HepG2 (cell line): Measurements from ENCODE around the gene BLOC1S4. TPM values are rescaled to one million over a fixed set of nuclear protein-coding genes. Genes with fewer than 3 reads are reported as not detected.

Experiments used
- EHMT2 ChIP-seq: fragments of 200-600 bp; sonication (generic); IDR thresholded peaks from 2 replicates; pipeline ENCODE4 v1.7.0; 2017; ENCODE audit warnings: antibody characterized with exemption, low read depth, low read length, borderline replicate concordance
- FOXP1 ChIP-seq, 2 experiments: fragments of 450-650 bp in 1 of 2; IDR thresholded peaks; 2 replicates each; pipeline ENCODE4 v1.6.1; 2017 to 2018; ENCODE audit warnings: antibody characterized with exemption in 1 of 2
- GPN1 ChIP-seq: sonication (generic); formaldehyde crosslinking; IDR thresholded peaks from 2 replicates; pipeline ENCODE4 v1.5.1; 2020; ENCODE audit warnings: missing genetic modification reagents, borderline replicate concordance
- JDP2 ChIP-seq: sonication (generic); formaldehyde crosslinking; IDR thresholded peaks from 2 replicates; pipeline ENCODE4 v1.8.1; 2022; ENCODE audit warnings: missing genetic modification reagents, borderline replicate concordance
- MED13 ChIP-seq: sonication (generic); formaldehyde crosslinking; IDR thresholded peaks from 2 replicates; pipeline ENCODE4 v1.5.0; 2020; ENCODE audit warnings: missing genetic modification reagents
- MIER3 ChIP-seq: IDR thresholded peaks from 2 replicates; pipeline ENCODE4 v1.6.1; 2016; ENCODE audit warnings: missing compliant biosample characterization, borderline replicate concordance
- REXO4 ChIP-seq: sonication (generic); formaldehyde crosslinking; IDR thresholded peaks from 2 replicates; pipeline ENCODE4 v1.8.0; 2022; ENCODE audit warnings: missing genetic modification reagents, mild to moderate bottlenecking, borderline replicate concordance
- SATB2 ChIP-seq: sonication (generic); formaldehyde crosslinking; IDR thresholded peaks from 2 replicates; pipeline ENCODE4 v1.5.0; 2020; ENCODE audit warnings: missing genetic modification reagents
- SPEN ChIP-seq: sonication (generic); formaldehyde crosslinking; IDR thresholded peaks from 2 replicates; pipeline ENCODE4 v1.5.1; 2020; ENCODE audit warnings: low read depth, mild to moderate bottlenecking, missing genetic modification reagents
- TBP ChIP-seq: sonication (generic); formaldehyde crosslinking; IDR thresholded peaks from 2 replicates; pipeline ENCODE4 v1.5.0; 2020; ENCODE audit warnings: missing genetic modification reagents
- THAP11 ChIP-seq: IDR thresholded peaks from 2 replicates; pipeline ENCODE4 v1.6.1; 2016; ENCODE audit warnings: missing biosample characterization, missing genetic modification reagents
- ZFP62 ChIP-seq: sonication (generic); formaldehyde crosslinking; IDR thresholded peaks from 2 replicates; pipeline ENCODE4 v1.4.0; 2020; ENCODE audit warnings: missing genetic modification reagents
- ZFX ChIP-seq: sonication (generic); formaldehyde crosslinking; IDR thresholded peaks from 2 replicates; pipeline ENCODE4 v1.4.0; 2020; ENCODE audit warnings: mild to moderate bottlenecking, low read depth, missing genetic modification reagents, moderate library complexity
- ZNF256 ChIP-seq: sonication (generic); formaldehyde crosslinking; conservative IDR thresholded peaks from 2 replicates; pipeline ENCODE4 v1.4.0; 2020; ENCODE audit warnings: missing genetic modification reagents
- ZNF572 ChIP-seq: sonication (generic); formaldehyde crosslinking; IDR thresholded peaks from 2 replicates; pipeline ENCODE4 v1.5.1; 2020; ENCODE audit warnings: mild to moderate bottlenecking, missing genetic modification reagents
- ZNF598 ChIP-seq: sonication (generic); formaldehyde crosslinking; IDR thresholded peaks from 2 replicates; pipeline ENCODE4 v1.5.1; 2020; ENCODE audit warnings: mild to moderate bottlenecking, missing genetic modification reagents, borderline replicate concordance
- polyA plus RNA-seq, 8 experiments: library from polyadenylated mRNA; depleted of rRNA in 3 of 8; stranded (reverse) in 7 of 8; unstranded in 1 of 8; fragments of >200 nt; fragmentation: Illumina TruSeq in 4 of 8; extraction: Trizol in 4 of 8; gene quantifications; 2 replicates each; pipeline versions ENCODE4 v1.2.1 to v1.2.3, GENCODE V29; 2011 to 2016; ENCODE audit warnings: low read depth in 4 of 8, missing spikeins in 1 of 8, mixed read lengths in 1 of 8; ENCODE audit not compliant: insufficient read depth in 1 of 8
- total RNA-seq, 5 experiments: library from RNA; depleted of rRNA; stranded (reverse); fragments of >200 nt; fragmentation: Illumina TruSeq; extraction: Trizol; gene quantifications; 2 replicates each; pipeline ENCODE4 v1.2.3, GENCODE V29; 2016; ENCODE audit warnings: low read depth in 1 of 5
- TF ChIP-seq, protein P1 (sequence below): sonication (generic); formaldehyde crosslinking; IDR thresholded peaks from 2 replicates; pipeline ENCODE4 v1.4.0; 2020; ENCODE audit warnings: mild to moderate bottlenecking, missing genetic modification reagents
- TF ChIP-seq, protein P2 (sequence below): sonication (generic); formaldehyde crosslinking; conservative IDR thresholded peaks from 2 replicates; pipeline ENCODE4 v1.8.0; 2022; ENCODE audit warnings: low read depth, missing genetic modification reagents
- TF ChIP-seq, protein P3 (sequence below): sonication (generic); formaldehyde crosslinking; conservative IDR thresholded peaks from 2 replicates; pipeline ENCODE4 v1.4.0; 2020; ENCODE audit warnings: mild to moderate bottlenecking, missing genetic modification reagents, moderate library complexity
- TF ChIP-seq, protein P4 (sequence below): sonication (generic); formaldehyde crosslinking; IDR thresholded peaks from 2 replicates; pipeline ENCODE4 v1.4.0; 2020; ENCODE audit warnings: mild to moderate bottlenecking, low read depth, missing genetic modification reagents
- TF ChIP-seq, protein P5 (sequence below): sonication (generic); formaldehyde crosslinking; conservative IDR thresholded peaks from 2 replicates; pipeline ENCODE4 v1.8.1; 2023; ENCODE audit warnings: missing genetic modification reagents
- TF ChIP-seq, protein P6 (sequence below): sonication (generic); formaldehyde crosslinking; IDR thresholded peaks from 2 replicates; pipeline ENCODE4 v1.4.0; 2020; ENCODE audit warnings: missing genetic modification reagents

Gene BLOC1S4
- total and polyA plus RNA-seq, 2 of the 13 experiments (the other 11 are each of a cell fraction or from before 2014, with no cell fraction given), result 15.5 to 20.9 TPM

DNA sequence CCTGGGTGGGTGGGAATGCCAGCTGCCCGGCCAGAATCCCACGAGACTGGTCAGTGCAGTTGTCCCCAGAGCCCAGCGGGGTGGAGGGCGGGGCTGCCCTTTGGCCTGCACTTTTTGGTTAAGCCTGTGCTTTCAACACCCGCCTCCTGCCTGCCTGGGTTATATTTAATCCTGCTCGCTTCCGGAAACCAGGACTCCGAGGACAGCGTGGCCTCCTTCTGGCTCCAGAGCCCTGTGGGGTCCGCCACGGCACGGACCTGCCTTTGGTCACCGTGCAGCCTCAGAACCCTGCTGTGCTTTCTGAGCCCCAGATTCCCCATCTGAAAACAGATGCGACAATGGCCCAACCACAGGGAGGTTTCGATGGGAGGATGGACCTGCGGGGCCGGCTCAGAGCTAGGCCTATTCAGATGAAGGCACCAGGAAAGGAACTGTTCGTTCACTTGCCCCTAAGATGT, 37.2 kb downstream of the BLOC1S4 start (continued):
- TF ChIP-seq FOXP1 (IDR thresholded peaks at IDR 0.05) (no peak), FOXP1 (CRISPR knock-in tag; IDR thresholded peaks at IDR 0.05) (peak; percentile 40; the same call in 1 of the 2 replicates), THAP11 (CRISPR knock-in tag) (peak; percentile 76), EHMT2 (no peak), JDP2 (CRISPR knock-in tag) (no peak), ZFP62 (CRISPR knock-in tag) (no peak), ZNF572 (no peak), ZFX (CRISPR knock-in tag) (peak; percentile 95), REXO4 (CRISPR knock-in tag) (no peak), MIER3 (CRISPR knock-in tag) (peak; percentile 46; the same call in 1 of the 2 replicates), SATB2 (CRISPR knock-in tag) (peak; percentile 71; the same call in 1 of the 2 replicates), GPN1 (CRISPR knock-in tag) (no peak), TBP (CRISPR knock-in tag) (no peak), ZNF598 (CRISPR knock-in tag) (0 out of 2 replicates have a peak, but pooled peaks have one; percentile 30), MED13 (CRISPR knock-in tag) (peak; percentile 86; the same call in 1 of the 2 replicates), SPEN (CRISPR knock-in tag) (no peak; the same call in none of the 2 replicates), ZNF256 (CRISPR knock-in tag) (0 out of 2 replicates have a peak, but pooled peaks have one; percentile 61)
- TF ChIP-seq, protein P1, sequence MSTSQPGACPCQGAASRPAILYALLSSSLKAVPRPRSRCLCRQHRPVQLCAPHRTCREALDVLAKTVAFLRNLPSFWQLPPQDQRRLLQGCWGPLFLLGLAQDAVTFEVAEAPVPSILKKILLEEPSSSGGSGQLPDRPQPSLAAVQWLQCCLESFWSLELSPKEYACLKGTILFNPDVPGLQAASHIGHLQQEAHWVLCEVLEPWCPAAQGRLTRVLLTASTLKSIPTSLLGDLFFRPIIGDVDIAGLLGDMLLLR (CRISPR knock-in tag), result peak; percentile 51; the same call in 1 of the 2 replicates
- TF ChIP-seq, protein P2, sequence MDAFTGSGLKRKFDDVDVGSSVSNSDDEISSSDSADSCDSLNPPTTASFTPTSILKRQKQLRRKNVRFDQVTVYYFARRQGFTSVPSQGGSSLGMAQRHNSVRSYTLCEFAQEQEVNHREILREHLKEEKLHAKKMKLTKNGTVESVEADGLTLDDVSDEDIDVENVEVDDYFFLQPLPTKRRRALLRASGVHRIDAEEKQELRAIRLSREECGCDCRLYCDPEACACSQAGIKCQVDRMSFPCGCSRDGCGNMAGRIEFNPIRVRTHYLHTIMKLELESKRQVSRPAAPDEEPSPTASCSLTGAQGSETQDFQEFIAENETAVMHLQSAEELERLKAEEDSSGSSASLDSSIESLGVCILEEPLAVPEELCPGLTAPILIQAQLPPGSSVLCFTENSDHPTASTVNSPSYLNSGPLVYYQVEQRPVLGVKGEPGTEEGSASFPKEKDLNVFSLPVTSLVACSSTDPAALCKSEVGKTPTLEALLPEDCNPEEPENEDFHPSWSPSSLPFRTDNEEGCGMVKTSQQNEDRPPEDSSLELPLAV (CRISPR knock-in tag), result no peak
- TF ChIP-seq, protein P3, sequence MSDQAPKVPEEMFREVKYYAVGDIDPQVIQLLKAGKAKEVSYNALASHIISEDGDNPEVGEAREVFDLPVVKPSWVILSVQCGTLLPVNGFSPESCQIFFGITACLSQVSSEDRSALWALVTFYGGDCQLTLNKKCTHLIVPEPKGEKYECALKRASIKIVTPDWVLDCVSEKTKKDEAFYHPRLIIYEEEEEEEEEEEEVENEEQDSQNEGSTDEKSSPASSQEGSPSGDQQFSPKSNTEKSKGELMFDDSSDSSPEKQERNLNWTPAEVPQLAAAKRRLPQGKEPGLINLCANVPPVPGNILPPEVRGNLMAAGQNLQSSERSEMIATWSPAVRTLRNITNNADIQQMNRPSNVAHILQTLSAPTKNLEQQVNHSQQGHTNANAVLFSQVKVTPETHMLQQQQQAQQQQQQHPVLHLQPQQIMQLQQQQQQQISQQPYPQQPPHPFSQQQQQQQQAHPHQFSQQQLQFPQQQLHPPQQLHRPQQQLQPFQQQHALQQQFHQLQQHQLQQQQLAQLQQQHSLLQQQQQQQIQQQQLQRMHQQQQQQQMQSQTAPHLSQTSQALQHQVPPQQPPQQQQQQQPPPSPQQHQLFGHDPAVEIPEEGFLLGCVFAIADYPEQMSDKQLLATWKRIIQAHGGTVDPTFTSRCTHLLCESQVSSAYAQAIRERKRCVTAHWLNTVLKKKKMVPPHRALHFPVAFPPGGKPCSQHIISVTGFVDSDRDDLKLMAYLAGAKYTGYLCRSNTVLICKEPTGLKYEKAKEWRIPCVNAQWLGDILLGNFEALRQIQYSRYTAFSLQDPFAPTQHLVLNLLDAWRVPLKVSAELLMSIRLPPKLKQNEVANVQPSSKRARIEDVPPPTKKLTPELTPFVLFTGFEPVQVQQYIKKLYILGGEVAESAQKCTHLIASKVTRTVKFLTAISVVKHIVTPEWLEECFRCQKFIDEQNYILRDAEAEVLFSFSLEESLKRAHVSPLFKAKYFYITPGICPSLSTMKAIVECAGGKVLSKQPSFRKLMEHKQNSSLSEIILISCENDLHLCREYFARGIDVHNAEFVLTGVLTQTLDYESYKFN, result peak; percentile 85
- TF ChIP-seq, protein P4, sequence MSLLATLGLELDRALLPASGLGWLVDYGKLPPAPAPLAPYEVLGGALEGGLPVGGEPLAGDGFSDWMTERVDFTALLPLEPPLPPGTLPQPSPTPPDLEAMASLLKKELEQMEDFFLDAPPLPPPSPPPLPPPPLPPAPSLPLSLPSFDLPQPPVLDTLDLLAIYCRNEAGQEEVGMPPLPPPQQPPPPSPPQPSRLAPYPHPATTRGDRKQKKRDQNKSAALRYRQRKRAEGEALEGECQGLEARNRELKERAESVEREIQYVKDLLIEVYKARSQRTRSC (CRISPR knock-in tag), result no peak
- TF ChIP-seq, protein P5, sequence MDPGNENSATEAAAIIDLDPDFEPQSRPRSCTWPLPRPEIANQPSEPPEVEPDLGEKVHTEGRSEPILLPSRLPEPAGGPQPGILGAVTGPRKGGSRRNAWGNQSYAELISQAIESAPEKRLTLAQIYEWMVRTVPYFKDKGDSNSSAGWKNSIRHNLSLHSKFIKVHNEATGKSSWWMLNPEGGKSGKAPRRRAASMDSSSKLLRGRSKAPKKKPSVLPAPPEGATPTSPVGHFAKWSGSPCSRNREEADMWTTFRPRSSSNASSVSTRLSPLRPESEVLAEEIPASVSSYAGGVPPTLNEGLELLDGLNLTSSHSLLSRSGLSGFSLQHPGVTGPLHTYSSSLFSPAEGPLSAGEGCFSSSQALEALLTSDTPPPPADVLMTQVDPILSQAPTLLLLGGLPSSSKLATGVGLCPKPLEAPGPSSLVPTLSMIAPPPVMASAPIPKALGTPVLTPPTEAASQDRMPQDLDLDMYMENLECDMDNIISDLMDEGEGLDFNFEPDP (CRISPR knock-in tag), result no peak
- TF ChIP-seq, protein P6, sequence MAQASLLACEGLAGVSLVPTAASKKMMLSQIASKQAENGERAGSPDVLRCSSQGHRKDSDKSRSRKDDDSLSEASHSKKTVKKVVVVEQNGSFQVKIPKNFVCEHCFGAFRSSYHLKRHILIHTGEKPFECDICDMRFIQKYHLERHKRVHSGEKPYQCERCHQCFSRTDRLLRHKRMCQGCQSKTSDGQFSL (CRISPR knock-in tag), result peak; percentile 28; the same call in 1 of the 2 replicates
